ENCODE results near the gene GCA.

DNA sequence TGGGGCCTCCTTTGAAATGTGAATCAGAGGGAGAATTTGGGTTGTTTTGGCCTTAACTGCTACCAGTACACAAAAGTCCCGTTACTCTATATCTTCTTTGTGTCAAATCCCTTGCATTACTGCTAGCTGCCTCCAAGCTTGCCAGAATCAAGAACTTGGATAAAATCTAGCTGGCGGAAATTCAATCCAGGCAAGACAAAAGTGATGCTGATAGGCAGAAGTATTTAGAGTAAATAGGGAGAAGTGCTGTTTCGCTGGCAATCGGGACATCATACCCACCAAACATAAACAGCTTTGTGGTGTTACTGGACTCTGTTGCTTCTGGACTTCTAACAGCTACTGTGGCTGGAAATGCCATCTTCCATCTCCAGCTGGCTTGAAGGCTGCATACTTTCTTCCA lies 28.0 kb upstream of the GCA start:
- TF ChIP-seq, protein P1, sequence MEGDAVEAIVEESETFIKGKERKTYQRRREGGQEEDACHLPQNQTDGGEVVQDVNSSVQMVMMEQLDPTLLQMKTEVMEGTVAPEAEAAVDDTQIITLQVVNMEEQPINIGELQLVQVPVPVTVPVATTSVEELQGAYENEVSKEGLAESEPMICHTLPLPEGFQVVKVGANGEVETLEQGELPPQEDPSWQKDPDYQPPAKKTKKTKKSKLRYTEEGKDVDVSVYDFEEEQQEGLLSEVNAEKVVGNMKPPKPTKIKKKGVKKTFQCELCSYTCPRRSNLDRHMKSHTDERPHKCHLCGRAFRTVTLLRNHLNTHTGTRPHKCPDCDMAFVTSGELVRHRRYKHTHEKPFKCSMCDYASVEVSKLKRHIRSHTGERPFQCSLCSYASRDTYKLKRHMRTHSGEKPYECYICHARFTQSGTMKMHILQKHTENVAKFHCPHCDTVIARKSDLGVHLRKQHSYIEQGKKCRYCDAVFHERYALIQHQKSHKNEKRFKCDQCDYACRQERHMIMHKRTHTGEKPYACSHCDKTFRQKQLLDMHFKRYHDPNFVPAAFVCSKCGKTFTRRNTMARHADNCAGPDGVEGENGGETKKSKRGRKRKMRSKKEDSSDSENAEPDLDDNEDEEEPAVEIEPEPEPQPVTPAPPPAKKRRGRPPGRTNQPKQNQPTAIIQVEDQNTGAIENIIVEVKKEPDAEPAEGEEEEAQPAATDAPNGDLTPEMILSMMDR (IDR thresholded peaks at IDR 0.05) = no peak
- TF ChIP-seq POLR2AphosphoS5 (IDR thresholded peaks at IDR 0.05) (no peak), POLR2A (IDR thresholded peaks at IDR 0.05) (no peak)
